ENCODE measurements around the gene RPL34.

- TF ChIP-seq CREB1 (IDR thresholded peaks at IDR 0.05) (no peak), EZH2 (IDR thresholded peaks at IDR 0.05; ENCODE audit: low read depth, low read length, severe bottlenecking) (no peak), POLR2A (IDR thresholded peaks at IDR 0.05; ENCODE audit: control extremely low read depth in 1 of 2, low read depth in 2 of 2, low read length in 2 of 2) (no peak), CEBPB (IDR thresholded peaks at IDR 0.05; ENCODE audit: low read depth, low read length) (no peak), CTCF (IDR thresholded peaks at IDR 0.05; ENCODE audit: control extremely low read depth in 1 of 3, insufficient read depth in 1 of 3, low read depth in 1 of 3, low read length in 3 of 3) (no peak), HDAC6 (IDR thresholded peaks at IDR 0.05; ENCODE audit: low read depth, low read length) (no peak), SP1 (IDR thresholded peaks at IDR 0.05; ENCODE audit: low read depth, low read length) (no peak), RXRA (IDR thresholded peaks at IDR 0.05; ENCODE audit: insufficient read depth, low read depth, low read length) (no peak), RAD21 (IDR thresholded peaks at IDR 0.05 in 1 of 2, conservative IDR thresholded peaks at IDR 0.05 in 1 of 2; ENCODE audit: low read depth in 2 of 2, low read length in 2 of 2) (no peak), RFX5 (IDR thresholded peaks at IDR 0.05; ENCODE audit: borderline replicate concordance, low read depth, low read length) (no peak), GABPA (IDR thresholded peaks at IDR 0.05; ENCODE audit: borderline replicate concordance, insufficient read depth, low read length) (no peak)
These were observed 33.6 kb upstream of the RPL34 start for GRCh38 chr4:108586778-108587177.

Data from H1 (cell line).